Activated CD8-positive, alpha-beta memory T cell treated with anti-CD3 and anti-CD28 coated beads, Interleukin-2, amount 50 U/mL, for 24 hours (primary cell): ENCODE results near the gene MBD3.
"Not testable (repeated sequence)": the region's sequence is repeated elsewhere in the genome, so short reads cannot be mapped to it uniquely, and the experiment has no call there.

Experiments
- DNase-seq: peaks from one replicate; pipeline ENCODE4 v3.0.0-alpha.2; 2020; ENCODE audit errors: extremely low read depth

Gene MBD3

GRCh38 chr19:1539749-1540148 is 52.9 kb downstream of the MBD3 start:
- DNase-seq, result not testable (repeated sequence)

GRCh38 chr19:1538978-1539377 is 53.7 kb downstream of the MBD3 start:
- DNase-seq, result no peak

GRCh38 chr19:1535699-1536098 is 57.0 kb downstream of the MBD3 start:
- DNase-seq, result not testable (repeated sequence)

- DNase-seq, result no peak
Measured at GRCh38 chr19:1534972-1535371, 57.7 kb downstream of the MBD3 start.

GRCh38 chr19:1533510-1534150 is 59.0 kb downstream of the MBD3 start:
- no peak for DNase-seq

- DNase-seq, result no peak
Measured at GRCh38 chr19:1532003-1532402, 60.7 kb downstream of the MBD3 start.

GRCh38 chr19:1531587-1531986 is 61.1 kb downstream of the MBD3 start:
- no peak for DNase-seq

- not testable (repeated sequence) for DNase-seq
Measured at GRCh38 chr19:1530856-1531255, 61.8 kb downstream of the MBD3 start.

- no peak for DNase-seq
Measured at GRCh38 chr19:1529430-1529816, 63.2 kb downstream of the MBD3 start.

- no peak for DNase-seq
Measured at GRCh38 chr19:1528596-1529429, 63.9 kb downstream of the MBD3 start.

- no peak for DNase-seq
Measured at GRCh38 chr19:1527650-1528309, 64.9 kb downstream of the MBD3 start.

GRCh38 chr19:1526979-1527649 is 65.6 kb downstream of the MBD3 start:
- DNase-seq, result no peak

- DNase-seq, result no peak
Measured at GRCh38 chr19:1526066-1526778, 66.4 kb downstream of the MBD3 start.

- no peak for DNase-seq
Measured at GRCh38 chr19:1525343-1525742, 67.3 kb downstream of the MBD3 start.

GRCh38 chr19:1524972-1525325 is 67.7 kb downstream of the MBD3 start:
- DNase-seq, result no peak

GRCh38 chr19:1524287-1524971 is 68.2 kb downstream of the MBD3 start:
- no peak for DNase-seq
